ENCODE measurements around the gene ARF5.

The ARF5 gene

DNA sequence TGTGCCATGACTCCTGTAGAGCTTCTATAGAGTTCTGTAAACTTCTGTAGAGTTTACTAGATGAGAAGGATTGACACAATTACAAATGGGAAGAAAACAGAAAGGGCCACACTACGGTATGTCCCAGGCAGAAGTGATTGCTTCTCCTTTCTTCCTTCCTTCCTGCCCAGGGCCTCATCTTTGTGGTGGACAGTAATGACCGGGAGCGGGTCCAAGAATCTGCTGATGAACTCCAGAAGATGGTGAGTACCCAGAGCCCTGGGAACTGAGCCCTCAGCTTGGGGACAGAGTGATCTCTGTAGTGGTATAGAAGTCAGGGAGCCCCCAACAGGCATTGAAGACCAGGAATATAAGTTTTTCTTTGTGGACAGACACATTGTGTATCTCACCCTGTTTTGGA, 1.7 kb downstream of the ARF5 start:
- no peak for DNase-seq

DNA sequence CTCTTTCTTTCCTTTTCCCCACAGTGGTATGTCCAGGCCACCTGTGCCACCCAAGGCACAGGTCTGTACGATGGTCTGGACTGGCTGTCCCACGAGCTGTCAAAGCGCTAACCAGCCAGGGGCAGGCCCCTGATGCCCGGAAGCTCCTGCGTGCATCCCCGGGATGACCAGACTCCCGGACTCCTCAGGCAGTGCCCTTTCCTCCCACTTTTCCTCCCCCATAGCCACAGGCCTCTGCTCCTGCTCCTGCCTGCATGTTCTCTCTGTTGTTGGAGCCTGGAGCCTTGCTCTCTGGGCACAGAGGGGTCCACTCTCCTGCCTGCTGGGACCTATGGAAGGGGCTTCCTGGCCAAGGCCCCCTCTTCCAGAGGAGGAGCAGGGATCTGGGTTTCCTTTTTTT, 3.0 kb downstream of the ARF5 start:
- no peak for DNase-seq

DNA sequence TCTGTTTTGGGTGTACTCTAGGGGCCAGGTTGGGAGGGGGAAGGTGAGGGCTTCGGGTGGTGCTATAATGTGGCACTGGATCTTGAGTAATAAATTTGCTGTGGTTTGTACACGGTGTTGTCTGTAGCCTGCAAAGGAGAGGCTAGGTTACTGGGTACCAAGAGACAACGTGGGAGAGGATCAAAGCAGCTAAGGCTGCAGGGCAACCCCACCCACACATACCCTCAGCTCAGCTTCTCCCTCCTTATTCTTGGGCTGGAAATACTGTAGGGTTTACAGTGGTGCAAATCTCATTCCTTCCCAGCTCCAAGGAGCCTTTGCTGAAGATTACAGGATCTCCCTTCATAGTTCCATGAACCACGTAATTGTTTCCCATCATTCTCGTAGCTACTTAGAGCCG, 3.4 kb downstream of the ARF5 start:
- no peak for DNase-seq

DNA sequence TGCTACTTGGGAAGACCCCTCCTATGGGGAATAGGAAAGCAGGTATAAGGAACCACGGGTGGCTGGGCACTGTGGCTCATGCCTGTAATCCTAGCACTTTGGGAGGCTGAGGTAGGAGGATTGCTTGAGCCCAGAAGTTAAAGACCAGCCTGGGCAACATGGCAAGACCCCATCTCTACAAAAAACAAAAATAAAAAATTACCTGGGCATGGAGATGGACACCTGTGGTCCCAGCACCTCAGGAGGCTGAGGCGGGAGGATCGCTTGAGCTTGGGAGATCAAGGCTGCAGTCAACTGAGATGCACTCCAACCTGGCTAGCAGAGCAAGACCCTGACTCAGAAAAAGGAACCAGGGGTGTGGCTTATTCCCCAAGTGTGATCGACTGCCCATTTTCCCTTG, 4.3 kb downstream of the ARF5 start:
- DNase-seq = no peak

DNA sequence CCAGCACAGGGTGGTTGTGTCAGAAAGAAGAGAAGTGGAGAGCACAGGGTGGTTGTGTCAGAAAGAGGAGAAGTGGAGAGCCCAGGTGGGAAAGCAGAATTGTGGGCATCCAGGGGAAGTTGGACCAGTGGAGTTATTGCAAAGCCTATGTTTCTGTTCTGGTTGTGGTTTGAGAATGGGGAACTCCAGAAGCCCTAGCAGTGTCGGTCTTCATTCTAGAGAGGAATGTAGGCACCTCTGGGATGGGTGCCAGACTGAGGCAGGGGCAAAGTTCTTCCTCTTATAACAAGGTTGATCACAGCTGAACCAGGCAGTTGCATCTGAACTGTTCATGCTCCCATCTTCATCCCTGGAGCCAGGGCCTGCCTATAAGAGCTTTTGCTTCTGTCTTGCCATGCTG, 6.3 kb downstream of the ARF5 start:
- peak; percentile 13 for DNase-seq

DNA sequence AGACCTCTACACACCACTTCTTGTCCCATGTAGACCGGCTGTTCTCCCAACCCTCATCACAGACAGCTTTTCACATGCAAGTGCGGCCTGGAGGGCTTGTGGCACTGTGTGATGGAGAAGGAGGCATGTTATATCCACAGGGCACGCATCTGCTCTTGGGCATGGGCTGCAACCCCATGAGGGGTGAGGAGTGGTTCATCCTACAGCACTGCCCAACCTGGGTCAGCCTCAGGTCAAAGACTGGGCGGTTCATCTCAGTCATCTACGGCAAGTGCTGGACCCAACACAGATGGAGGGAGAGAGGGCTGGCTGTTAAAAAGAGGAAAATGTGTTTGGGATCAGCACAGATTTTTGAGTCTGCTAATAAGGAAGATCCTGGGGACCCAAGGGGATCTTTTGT, 7.5 kb downstream of the ARF5 start:
- no peak for DNase-seq

DNA sequence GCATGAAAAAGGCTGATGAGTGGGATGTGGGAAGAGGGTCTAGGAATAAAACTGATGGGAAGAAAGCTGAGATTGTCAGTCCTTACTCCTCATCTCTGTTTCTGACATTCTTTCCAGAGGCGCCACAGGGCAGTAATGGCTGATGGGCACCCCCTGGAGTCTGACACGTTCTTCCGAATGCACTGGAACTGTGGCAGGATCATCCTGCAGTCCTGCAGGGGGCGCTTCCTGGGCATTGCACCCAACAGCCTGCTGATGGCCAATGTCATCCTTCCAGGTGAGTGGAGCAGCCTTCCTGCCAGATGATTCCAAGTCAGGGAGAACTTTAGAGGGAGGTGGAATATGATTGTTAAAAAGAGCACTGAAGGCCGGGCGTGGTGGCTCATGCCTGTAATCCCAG, 10.1 kb downstream of the ARF5 start:
- no peak for DNase-seq

DNA sequence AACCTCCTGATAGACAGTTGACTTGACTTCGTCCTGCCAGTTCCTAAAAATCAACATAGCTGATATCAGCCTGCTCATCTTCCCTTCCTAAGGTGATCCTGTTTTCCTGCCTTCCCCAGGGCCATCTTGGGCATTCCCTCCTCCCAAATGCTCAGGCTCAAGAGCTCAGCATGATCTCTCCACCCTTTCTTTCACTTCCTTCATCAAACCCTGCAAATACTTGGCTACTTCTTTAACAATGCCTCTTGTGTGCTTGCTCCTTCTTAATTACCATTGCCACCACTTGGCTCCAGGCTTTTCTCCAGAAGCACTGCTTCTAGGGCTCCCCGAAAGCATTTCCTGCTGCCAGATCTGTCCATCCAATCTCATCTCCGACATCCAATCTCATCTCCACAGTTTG, 12.7 kb downstream of the ARF5 start:
- no peak for DNase-seq

DNA sequence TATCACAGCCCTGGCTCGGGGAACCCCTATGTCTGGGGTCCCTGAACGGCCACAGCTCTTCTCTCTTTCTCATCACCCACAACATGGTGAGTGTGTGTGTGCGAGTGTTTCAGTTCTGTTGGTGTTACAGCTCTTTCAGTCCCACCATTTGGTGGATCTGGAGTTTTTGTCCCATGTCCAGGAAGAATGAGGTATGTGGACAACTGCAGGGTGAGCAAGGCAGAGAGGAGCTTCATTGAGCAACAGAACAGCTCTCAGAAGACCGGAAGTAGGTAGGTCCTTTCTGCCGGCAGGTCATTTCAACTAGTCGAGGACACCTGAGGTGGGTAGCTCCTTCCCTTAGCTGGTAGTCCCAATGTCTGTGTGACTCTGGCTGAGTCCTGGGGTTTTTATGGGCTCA, 20.2 kb downstream of the ARF5 start:
- DNase-seq = no peak

DNA sequence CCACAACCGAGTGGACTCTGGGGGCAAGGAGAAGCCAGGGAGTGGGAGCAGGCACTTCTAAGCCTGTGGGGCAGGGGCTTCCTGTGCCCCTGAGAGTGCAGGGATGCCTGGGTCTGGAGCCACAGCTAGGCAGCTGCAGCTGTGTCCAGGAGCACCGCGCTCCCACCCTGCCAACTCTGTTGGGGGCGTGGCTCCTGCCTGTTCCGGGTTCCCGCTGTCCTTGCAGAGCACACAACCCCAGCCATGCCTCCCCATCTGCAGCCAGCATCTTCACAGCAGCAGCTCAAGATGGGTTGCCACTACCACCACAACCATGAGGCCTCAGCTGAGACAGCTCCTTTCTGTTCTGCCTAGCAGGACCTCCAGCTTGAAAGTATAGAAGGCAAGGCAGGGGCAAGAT, 21.1 kb downstream of the ARF5 start:
- DNase-seq = no peak

DNA sequence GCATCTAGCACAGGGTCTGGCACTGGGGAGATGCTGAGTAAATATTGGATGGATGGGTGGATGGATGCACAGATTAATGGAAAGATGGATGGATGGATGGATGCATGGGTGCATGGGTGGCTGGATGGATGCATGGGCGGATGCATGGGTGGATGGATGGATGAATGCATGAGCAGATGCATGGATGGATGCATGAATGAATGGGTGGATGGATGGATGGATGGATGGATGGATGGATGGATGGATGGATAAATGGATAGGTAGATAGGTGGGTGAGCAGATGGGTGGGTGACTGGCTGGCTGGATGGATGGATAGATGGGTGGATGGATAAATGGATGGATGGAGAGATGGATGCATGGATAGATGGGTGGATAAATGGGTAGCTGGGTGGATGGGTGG, 24.1 kb downstream of the ARF5 start:
- DNase-seq = no peak

DNA sequence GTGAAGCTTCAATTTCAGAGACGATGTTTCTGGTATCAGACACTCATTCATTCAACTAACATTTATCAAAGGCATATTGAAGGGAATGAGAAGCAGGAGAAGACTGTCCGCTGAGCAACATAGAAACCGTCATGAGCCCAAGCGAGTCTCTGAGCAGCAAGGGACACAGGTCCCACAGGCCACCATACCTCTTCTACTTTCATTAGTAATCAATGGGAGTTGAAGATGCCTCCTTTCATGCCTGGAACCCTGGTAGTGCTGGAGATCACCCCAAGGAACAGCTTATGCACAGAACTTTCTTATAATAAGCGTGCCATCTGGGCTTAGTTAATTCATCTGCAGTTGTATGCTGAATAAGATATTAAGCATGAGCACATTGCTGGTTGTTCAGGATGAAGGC, 28.5 kb downstream of the ARF5 start:
- DNase-seq = no peak

DNA sequence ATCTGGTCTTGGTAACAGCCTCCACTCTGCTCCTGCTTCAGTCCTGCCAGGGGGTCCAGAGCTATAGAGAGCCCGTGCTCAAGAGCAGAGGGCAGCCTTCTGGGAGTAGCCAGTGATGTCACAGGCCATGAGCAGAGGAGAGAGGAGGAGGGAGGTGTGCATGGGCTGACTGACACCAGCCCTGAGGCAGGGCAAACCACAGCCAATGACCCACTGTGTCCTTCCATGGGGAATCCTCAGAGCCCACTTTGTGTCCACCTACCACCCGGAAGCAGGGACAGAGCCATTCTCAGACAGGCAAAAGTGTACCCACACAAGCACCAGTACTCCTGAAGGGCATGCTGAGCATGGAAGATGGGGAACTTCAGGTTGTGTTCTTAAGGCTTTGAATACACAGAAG, 29.8 kb downstream of the ARF5 start, which contains the start of gene PAX4:
Gene PAX4, minus strand, starts transcription at position 101 of the 400 bp plus-strand sequence. CDS start 2,214 bp downstream, outside the sequence.
- no peak for DNase-seq

DNA sequence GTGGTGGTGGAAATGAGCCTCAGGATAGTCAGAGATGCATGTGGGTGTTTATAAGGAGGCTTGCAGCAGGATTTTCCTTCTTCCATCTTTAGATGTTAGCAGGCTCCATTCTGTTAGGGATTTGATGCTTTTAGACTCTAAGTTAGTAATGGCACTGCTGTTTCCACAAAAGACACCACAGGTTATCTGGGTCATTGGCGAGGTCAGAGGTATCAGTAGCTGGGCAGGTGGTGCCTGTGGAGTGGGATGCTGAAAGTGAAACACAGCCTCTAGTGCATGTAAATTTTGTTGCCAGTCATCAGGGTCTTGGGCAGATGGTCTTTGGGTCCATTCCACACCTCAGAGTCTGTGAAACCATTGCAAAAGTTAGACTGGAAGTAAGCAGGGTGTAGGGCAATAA, 30.6 kb downstream of the ARF5 start:
- DNase-seq = no peak

DNA sequence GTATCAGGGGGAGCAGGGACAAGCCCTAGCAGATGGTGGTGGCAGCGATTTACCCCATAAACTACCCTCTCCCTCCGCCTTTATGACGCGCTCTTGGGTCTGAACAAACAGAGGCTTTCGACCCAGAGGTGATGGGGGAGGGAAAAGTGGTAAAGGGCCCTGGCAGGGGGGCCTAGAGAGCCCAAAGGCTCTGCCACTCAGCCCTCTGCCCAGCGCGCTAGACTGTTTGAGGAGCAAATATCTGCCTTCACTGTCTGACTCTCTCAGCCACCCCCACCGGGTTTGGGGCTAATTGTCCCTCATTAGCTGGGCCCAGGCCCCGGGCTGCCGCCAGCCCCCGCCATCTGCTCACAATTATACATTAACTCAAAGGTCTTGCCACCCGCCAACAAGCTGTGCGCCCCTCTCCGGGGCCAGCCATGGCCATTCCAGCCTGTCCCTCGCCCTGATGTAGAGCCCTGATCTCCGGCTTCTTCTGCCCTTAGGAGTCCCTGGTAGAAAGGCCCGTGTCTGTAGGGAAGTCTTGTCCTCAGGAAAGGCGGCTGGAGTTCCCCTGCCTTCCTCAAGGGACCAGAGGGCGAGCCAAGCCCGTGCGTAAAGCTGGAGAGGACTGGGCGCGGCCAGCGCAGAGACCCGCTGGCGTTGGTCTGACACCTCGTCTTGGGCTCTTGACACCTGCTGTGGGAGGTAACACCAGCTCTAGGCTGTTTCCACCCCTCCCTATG, 31.6 kb downstream of the ARF5 start:
- DNase-seq = no peak

DNA sequence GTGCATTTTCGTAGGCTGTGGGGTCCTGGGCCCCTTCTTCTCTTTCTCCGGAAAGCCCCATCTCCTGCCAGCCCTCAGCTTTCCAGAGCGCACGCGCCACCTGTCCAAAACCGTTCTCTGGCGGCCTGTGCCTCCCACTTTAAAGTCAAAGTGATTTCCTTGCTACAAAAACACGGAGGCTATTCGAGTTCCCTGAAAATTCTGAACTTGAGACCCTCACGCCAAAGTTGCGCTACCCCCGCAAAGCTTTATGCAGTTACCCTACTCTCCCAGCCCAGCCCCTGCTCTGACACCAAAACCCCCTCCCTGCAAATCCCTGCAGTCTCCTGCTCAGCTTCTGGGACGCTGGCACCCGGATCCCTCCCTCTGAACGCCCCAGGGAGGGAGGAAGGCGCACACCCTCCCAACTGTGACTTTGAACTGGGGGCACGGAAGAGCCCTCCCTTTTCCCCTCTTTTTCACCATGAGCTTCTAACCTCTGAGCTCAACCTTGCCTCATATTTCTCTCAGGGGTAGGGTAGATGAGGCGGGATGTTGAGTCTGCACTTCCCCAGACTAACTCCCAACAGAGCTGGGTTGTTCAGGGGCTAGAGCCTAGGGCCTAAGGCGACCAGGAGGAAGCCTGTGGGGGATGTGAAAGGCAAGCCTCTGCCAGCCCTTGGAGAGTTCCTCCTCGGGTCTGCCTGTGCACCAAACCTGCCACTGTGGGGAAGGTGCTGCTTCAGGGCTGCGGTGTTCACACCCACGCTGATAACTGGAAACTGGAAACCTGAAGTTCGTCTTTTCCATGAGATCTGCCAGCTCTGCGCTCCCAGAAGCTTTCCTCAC, 32.4 kb downstream of the ARF5 start:
- DNase-seq = peak; percentile 5

DNA sequence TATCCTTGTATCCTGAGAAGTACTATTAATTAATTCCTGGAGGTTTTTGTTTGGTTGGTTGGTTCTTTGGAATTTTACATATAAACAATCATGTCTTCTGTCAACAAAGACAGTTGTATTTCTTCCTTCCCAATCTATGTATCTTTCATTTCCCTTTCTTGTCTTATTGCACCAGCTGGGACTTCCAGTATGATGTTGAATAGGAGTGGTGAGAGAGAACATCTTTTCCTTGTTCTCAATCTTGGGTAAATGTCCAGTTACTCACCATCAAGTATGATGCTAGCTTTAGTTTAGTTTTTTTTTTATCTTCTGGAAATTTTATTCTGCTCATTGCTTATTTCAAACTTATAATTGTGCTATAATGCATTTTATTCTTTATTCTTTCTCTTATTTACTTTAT, 37.1 kb downstream of the ARF5 start:
- no peak for DNase-seq

DNA sequence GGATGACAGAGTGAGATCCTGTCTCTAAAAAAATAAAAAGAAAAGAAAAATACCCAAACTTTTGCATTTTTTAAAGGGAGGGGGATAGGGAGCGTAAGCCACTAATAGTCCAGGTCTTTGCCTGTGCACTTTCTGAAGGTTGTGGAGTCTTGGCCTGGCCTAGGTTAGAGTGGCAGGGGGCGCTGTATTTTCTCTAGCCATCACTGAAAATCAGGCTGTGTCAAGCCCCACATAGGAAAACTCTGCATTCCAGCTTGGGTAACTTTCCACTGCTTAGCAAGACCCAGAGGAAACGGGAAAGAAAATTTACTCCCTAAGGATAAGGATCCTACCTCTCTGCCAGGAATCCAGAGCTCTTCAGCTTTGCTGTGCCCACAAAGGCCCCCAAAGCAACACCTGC, 40.2 kb downstream of the ARF5 start:
- DNase-seq = no peak

DNA sequence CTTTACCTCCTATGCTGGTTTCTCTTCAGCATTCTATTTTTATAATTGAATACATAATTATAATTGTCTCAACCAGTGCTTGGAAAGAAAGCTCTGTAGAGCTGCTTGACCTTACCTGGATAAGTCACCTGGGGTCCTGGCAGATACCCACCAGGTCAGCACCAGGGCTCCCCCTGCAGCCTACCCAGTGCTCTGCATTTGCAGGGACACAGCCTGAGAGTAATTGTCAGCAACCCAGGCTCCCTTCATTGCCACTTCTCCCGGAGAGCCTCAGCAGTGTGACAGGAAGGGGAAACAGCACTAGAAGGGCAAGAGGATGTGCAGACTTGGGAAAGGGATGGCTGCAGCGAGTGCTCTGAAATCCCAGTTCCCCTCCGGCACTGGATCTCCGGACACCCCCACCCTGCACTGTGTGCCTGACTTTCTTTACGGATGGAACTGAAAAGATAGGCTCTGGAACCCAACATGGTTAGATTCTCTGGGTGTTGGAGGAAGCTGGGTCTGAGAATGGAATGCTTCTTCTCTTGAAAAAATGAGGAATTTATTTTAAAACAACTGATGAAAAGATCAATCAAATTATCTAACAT, 41.1 kb downstream of the ARF5 start:
- peak; percentile 5 for DNase-seq

DNA sequence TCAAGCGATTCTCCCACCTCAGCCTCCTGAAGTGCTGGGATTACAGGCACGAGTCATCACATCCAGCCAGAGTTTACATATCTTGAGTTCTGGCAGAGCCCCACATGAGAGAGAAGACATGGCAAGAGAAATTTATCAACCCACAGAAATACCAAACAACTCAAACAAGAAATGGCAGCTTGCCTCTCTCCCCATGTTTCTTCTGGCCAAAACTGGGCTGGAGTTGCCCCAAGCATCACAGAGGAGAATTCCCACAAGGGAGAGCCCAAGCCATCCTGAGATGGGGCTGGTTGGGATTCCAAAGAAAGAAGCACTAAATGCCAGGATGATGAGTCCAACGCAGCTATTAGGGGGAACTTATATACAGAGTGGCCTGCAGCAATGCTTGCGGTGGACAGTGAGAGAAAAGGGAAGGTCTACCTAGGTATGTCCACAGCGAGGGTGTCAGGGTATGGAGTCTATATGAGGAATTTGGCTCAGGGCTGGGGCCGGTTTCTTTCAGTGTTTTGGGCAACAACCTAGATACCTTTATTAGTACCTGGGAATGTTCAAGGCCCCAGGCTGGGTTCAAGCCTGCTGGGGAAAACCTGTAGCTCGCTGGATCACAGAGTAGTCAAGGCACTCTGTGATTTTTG, 44.2 kb downstream of the ARF5 start:
- DNase-seq = no peak

DNA sequence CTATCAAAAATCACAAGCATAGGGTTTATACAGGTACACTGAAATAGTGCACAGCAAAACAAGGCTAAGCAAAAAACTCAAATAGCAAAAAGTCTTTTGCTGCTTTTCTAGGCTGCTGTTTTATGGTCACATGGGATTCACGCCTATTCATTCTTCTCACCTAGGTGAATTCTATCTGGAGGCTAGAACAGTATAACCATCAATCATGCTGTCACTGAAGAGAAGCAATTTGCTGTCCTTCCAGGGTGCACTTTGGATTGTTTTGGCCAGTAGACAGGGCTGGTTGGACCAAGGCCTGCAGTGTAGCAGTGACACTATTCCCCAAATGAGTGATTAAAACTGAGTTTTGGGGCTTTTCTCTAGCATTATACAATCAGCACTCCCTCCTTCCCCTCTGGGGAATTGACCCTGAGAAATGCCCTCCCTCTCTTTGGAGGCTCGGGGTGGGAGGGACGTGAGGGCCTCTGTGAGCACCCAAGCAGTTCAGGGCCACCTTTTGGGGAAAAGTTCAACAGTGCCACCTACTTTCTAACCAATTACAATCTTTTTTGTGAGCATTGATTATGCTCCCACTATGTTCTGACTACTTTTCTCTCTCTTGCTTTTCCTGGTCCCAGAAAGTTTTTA, 47.6 kb downstream of the ARF5 start:
- no peak for DNase-seq

DNA sequence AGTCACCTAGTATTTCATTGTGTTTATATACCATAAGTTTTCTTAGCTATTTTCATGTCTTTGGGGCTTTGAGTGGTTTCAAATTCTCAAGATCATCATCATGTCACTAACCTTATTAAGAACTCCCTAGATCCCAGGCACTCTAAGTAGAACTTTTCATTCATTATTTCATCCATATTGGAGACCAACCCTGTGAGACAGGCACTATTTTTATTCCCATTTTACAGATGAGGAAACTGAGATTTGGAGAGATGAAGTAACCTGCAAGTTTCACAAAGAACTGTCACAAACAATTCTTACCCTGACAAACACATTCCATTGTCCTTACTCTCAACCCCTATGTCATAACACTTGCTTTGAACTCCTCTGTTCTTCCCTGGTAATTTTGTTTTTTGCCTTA, 50.0 kb downstream of the ARF5 start:
- no peak for DNase-seq
